H9 (cell line): ENCODE data around the gene BRICD5. TPM values are rescaled to one million over a fixed set of nuclear protein-coding genes. Genes with fewer than 3 reads are reported as not detected.

Experiments
- DNase-seq: peaks from one replicate; pipeline ENCODE4 v3.0.0-alpha.2; 2017
- H2AFZ ChIP-seq: one replicate; pipeline ENCODE4 v1.6.1; 2013; ENCODE audit warnings: mild to moderate bottlenecking, low read length, control low read depth, moderate library complexity
- H2AK5ac ChIP-seq: 2 replicates; pipeline ENCODE4 v1.6.1; 2013; ENCODE audit warnings: low read length, control low read depth, mixed read lengths; ENCODE audit not compliant: insufficient read length
- H2BK120ac ChIP-seq: one replicate; pipeline ENCODE4 v1.6.1; 2013; ENCODE audit warnings: low read depth, mild to moderate bottlenecking, low read length, control low read depth, inconsistent platforms; ENCODE audit not compliant: poor library complexity, severe bottlenecking
- H2BK12ac ChIP-seq: 2 replicates; pipeline ENCODE4 v1.6.1; 2013; ENCODE audit warnings: low read length, control low read depth, mixed read lengths, low read depth; ENCODE audit not compliant: insufficient read length
- H2BK15ac ChIP-seq: 2 replicates; pipeline ENCODE4 v1.6.1; 2013; ENCODE audit warnings: low read depth, low read length, control low read depth
- H2BK20ac ChIP-seq: one replicate; pipeline ENCODE4 v1.6.1; 2013; ENCODE audit warnings: low read depth, mild to moderate bottlenecking, low read length, control low read depth, inconsistent platforms; ENCODE audit not compliant: poor library complexity, severe bottlenecking
- H2BK5ac ChIP-seq: 2 replicates; pipeline ENCODE4 v1.6.1; 2013; ENCODE audit warnings: low read length, control low read depth, mixed read lengths; ENCODE audit not compliant: insufficient read length
- H3K14ac ChIP-seq: 2 replicates; pipeline ENCODE4 v1.6.1; 2013; ENCODE audit warnings: low read length, control low read depth; ENCODE audit not compliant: insufficient read depth
- H3K18ac ChIP-seq: 2 replicates; pipeline ENCODE4 v1.6.1; 2013; ENCODE audit warnings: low read depth, mild to moderate bottlenecking, mixed read lengths, low read length, control low read depth; ENCODE audit not compliant: insufficient read length
- H3K23ac ChIP-seq: 2 replicates; pipeline ENCODE4 v1.6.1; 2013; ENCODE audit warnings: low read length, control low read depth, mixed read lengths, low read depth; ENCODE audit not compliant: insufficient read length
- H3K23me2 ChIP-seq: 2 replicates; pipeline ENCODE4 v1.6.1; 2013; ENCODE audit warnings: low read depth, mild to moderate bottlenecking, mixed read lengths, low read length, control low read depth; ENCODE audit not compliant: insufficient read length, poor library complexity, severe bottlenecking
- H3K27ac ChIP-seq: 2 replicates; pipeline ENCODE4 v1.5.1; 2013; ENCODE audit warnings: low read length, control low read depth, mixed read lengths, low read depth; ENCODE audit not compliant: insufficient read length
- H3K27me3 ChIP-seq: 2 replicates; pipeline ENCODE4 v1.6.1; 2013; ENCODE audit warnings: low read length, control low read depth, inconsistent platforms; ENCODE audit not compliant: insufficient read depth
- H3K4ac ChIP-seq: 2 replicates; pipeline ENCODE4 v1.6.1; 2013; ENCODE audit warnings: low read depth, mild to moderate bottlenecking, control low read depth, inconsistent platforms, low read length, moderate library complexity
- H3K4me1 ChIP-seq: 2 replicates; pipeline ENCODE4 v1.6.1; 2013; ENCODE audit warnings: low read length, control low read depth, inconsistent platforms; ENCODE audit not compliant: insufficient read depth
- H3K4me2 ChIP-seq: 2 replicates; pipeline ENCODE4 v1.6.1; 2013; ENCODE audit warnings: low read length, control low read depth, mixed read lengths; ENCODE audit not compliant: insufficient read length, insufficient read depth
- H3K56ac ChIP-seq: 2 replicates; pipeline ENCODE4 v1.6.1; 2013; ENCODE audit warnings: low read depth, mild to moderate bottlenecking, mixed read lengths, low read length, control low read depth; ENCODE audit not compliant: insufficient read length
- H3K79me1 ChIP-seq: 2 replicates; pipeline ENCODE4 v1.6.1; 2013; ENCODE audit warnings: low read depth, mild to moderate bottlenecking, moderate library complexity, low read length, control low read depth, inconsistent platforms; ENCODE audit not compliant: insufficient read depth, poor library complexity, severe bottlenecking
- H3K79me2 ChIP-seq: 2 replicates; pipeline ENCODE4 v1.6.1; 2013; ENCODE audit warnings: low read length, control low read depth, inconsistent platforms; ENCODE audit not compliant: insufficient read depth
- H3K9ac ChIP-seq: 2 replicates; pipeline ENCODE4 v1.6.1; 2013; ENCODE audit warnings: low read length, control low read depth, mixed read lengths; ENCODE audit not compliant: insufficient read length; ENCODE audit errors: extremely low read depth
- H3K9me3 ChIP-seq: one replicate; pipeline ENCODE4 v1.6.1; 2013; ENCODE audit warnings: low read depth, low read length, inconsistent platforms; ENCODE audit not compliant: control insufficient read depth
- H3T11ph ChIP-seq: one replicate; pipeline ENCODE4 v1.6.1; 2013; ENCODE audit warnings: mild to moderate bottlenecking, low read length, control low read depth, inconsistent platforms
- H4K20me1 ChIP-seq: one replicate; pipeline ENCODE4 v1.6.1; 2013; ENCODE audit not compliant: control insufficient read depth, insufficient read length, insufficient read depth
- H4K5ac ChIP-seq: 2 replicates; pipeline ENCODE4 v1.6.1; 2013; ENCODE audit warnings: low read depth, mild to moderate bottlenecking, mixed read lengths, low read length, control low read depth; ENCODE audit not compliant: insufficient read length
- H4K8ac ChIP-seq: replicated peaks from 2 replicates; pipeline ENCODE4 v1.6.1; 2013; ENCODE audit warnings: low read length, control low read depth, mixed read lengths, low read depth; ENCODE audit not compliant: insufficient read length
- H4K91ac ChIP-seq: 2 replicates; pipeline ENCODE4 v1.6.1; 2013; ENCODE audit warnings: low read depth, mild to moderate bottlenecking, moderate library complexity, mixed read lengths, low read length, control low read depth; ENCODE audit not compliant: insufficient read length
- H3K27ac Mint-ChIP-seq, 3 experiments: 2 replicates in 2 of 3; 3 replicates in 1 of 3; pipeline ENCODE4 v1.8.0; 2020 to 2021; ENCODE audit warnings: mixed read lengths in 3 of 3, mild to moderate bottlenecking in 1 of 3, moderate library complexity in 1 of 3
- H3K27me3 Mint-ChIP-seq: 2 replicates; pipeline ENCODE4 v1.8.0; 2021; ENCODE audit warnings: low read depth, mild to moderate bottlenecking, moderate library complexity, mixed read lengths
- H3K36me3 Mint-ChIP-seq, 3 experiments: 2 replicates in 2 of 3; 3 replicates in 1 of 3; pipeline ENCODE4 v1.8.0; 2020 to 2021; ENCODE audit warnings: low read depth in 3 of 3, mixed read lengths in 3 of 3; ENCODE audit not compliant: insufficient read depth in 1 of 3
- H3K4me1 Mint-ChIP-seq, 2 experiments: 2 replicates each; pipeline ENCODE4 v1.8.0; 2020; ENCODE audit warnings: mixed read lengths in 2 of 2
- H3K4me3 Mint-ChIP-seq, 2 experiments: 2 replicates in 1 of 2; 3 replicates in 1 of 2; pipeline ENCODE4 v1.8.0; 2020 to 2021; ENCODE audit warnings: mild to moderate bottlenecking in 2 of 2, mixed read lengths in 2 of 2, moderate library complexity in 1 of 2
- H3K9me3 Mint-ChIP-seq, 2 experiments: 2 replicates in 1 of 2; 3 replicates in 1 of 2; pipeline ENCODE4 v1.8.0; 2020; ENCODE audit warnings: mild to moderate bottlenecking in 2 of 2, mixed read lengths in 2 of 2, moderate library complexity in 1 of 2
- WGBS: extraction: QIAGEN DNeasy Blood & Tissue Kit; methylation state at CpG from one replicate; pipeline ENCODE4 v1.1.7; 2013; ENCODE audit warnings: missing lambda C conversion rate, low lambda C conversion rate, mixed read lengths; ENCODE audit not compliant: insufficient read length; ENCODE audit errors: extremely low coverage; 5-methylcytosine and 5-hydroxymethylcytosine counted together
- total RNA-seq: library from RNA; stranded (reverse); gene quantifications from 2 replicates; pipeline ENCODE4 v1.2.1, GENCODE V29; 2021
- TF ChIP-seq, protein P1 (sequence below): fragments of 200-600 bp; sonication (generic); conservative IDR thresholded peaks from 3 replicates; pipeline ENCODE4 v1.8.0; 2021; ENCODE audit warnings: antibody characterized with exemption, mild to moderate bottlenecking

Gene BRICD5
- total RNA-seq, 1 experiment from 2014 or later: 11.9 TPM

DNA sequence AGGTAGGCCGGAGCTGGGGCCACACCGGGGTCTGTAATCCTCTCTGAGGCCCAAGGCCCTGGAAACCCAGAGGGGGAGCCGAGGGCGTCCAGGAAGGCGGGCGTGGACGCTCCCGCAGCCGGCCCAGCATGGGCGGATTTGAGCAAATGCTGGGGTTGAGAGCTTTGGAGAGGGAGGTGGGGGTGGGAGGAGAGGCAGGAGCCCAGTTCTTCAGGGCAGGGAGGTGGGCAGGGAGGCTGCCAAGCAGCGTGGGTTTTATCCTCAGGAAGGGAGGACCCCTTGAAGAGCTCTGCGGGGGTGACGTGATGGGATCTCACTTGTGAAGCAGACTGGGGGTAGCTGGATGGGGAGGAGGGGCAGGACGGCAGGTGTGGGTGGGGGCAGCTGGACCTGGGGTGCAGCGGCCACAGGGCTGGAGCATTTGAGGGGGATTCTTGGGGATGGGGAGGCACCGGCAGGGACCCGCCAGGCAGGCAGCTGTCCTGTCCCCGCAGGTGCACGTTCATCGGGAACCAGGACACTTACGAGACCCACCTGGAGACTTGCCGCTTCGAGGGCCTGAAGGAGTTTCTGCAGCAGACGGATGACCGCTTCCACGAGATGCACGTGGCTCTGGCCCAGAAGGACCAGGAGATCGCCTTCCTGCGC, 37.9 kb downstream of the BRICD5 start:
- no peak overlapping the region for H4K5ac ChIP-seq
- H3K14ac ChIP-seq: no peak overlapping the region
- Mint-ChIP-seq H3K36me3 (peaks cover 11 to 52% (median 48%) of the 10 kb centered on the region in 3 experiments), H3K27me3 (no peaks in the 10 kb centered on the region), H3K9me3 (no peaks in the 10 kb centered on the region), H3K4me1 (no peaks in the 10 kb centered on the region), H3K27ac (peak overlapping the region in 2 of 3 experiments; percentile 70 to 92; a peak in 2 of 7 replicates), H3K4me3 (no peak overlapping the region; a peak in 1 of 5 replicates)
- H2BK12ac ChIP-seq: no peak overlapping the region
- TF ChIP-seq, protein P1, sequence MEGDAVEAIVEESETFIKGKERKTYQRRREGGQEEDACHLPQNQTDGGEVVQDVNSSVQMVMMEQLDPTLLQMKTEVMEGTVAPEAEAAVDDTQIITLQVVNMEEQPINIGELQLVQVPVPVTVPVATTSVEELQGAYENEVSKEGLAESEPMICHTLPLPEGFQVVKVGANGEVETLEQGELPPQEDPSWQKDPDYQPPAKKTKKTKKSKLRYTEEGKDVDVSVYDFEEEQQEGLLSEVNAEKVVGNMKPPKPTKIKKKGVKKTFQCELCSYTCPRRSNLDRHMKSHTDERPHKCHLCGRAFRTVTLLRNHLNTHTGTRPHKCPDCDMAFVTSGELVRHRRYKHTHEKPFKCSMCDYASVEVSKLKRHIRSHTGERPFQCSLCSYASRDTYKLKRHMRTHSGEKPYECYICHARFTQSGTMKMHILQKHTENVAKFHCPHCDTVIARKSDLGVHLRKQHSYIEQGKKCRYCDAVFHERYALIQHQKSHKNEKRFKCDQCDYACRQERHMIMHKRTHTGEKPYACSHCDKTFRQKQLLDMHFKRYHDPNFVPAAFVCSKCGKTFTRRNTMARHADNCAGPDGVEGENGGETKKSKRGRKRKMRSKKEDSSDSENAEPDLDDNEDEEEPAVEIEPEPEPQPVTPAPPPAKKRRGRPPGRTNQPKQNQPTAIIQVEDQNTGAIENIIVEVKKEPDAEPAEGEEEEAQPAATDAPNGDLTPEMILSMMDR: no peak
- H3K23ac ChIP-seq: no peak overlapping the region
- H2BK120ac ChIP-seq: no peak overlapping the region
- no peak overlapping the region for H3K56ac ChIP-seq
- no peak overlapping the region for H3K4me2 ChIP-seq
- DNase-seq: no peak
- H3K9me3 ChIP-seq: no peaks in the 10 kb centered on the region
- no peaks in the 10 kb centered on the region for H3K79me2 ChIP-seq
- no peak overlapping the region for H2AFZ ChIP-seq
- no peak overlapping the region for H4K91ac ChIP-seq
- H2BK20ac ChIP-seq: no peak overlapping the region
- H3K23me2 ChIP-seq: peaks cover 4% of the 10 kb centered on the region
- no peak overlapping the region for H3K18ac ChIP-seq
- WGBS: no CpG with 5 or more reads among the region's 29 CpGs
- no peaks in the 10 kb centered on the region for H3K27me3 ChIP-seq
- no peak overlapping the region for H4K8ac ChIP-seq
- H3K4ac ChIP-seq: no peak overlapping the region
- H3K9ac ChIP-seq: no peak overlapping the region
- no peaks in the 10 kb centered on the region for H3K79me1 ChIP-seq
- H4K20me1 ChIP-seq: peaks cover 2% of the 10 kb centered on the region
- no peak overlapping the region for H2AK5ac ChIP-seq
- H3K4me1 ChIP-seq: no peaks in the 10 kb centered on the region
- H3K27ac ChIP-seq: no peak overlapping the region
- no peak overlapping the region for H2BK15ac ChIP-seq
- no peak overlapping the region for H3T11ph ChIP-seq
- no peak overlapping the region for H2BK5ac ChIP-seq
